DMS53 treated with DMSO at 0.1 percent for 48 hours (cell line): ENCODE measurements around the gene MSGN1.
A peak's percentile ranks its signal among the peaks of the same experiment; 100 is the strongest.
"Not testable (repeated sequence)": the region's sequence is repeated elsewhere in the genome, so short reads cannot be mapped to it uniquely, and the experiment has no call there.

Experiments used
- DNase-seq: peaks from one replicate; lab custom pipeline; 2025; ENCODE audit not compliant: unreplicated experiment; lab: John Stamatoyannopoulos, UW

MSGN1 gene

GRCh38 chr2:17805166-17805565 is 11.1 kb upstream of the MSGN1 start:
- DNase-seq = no peak

- no peak for DNase-seq
Observed at GRCh38 chr2:17805717-17806363, 10.4 kb upstream of the MSGN1 start.

GRCh38 chr2:17813010-17813741 is 3.1 kb upstream of the MSGN1 start:
- no peak for DNase-seq

DNA sequence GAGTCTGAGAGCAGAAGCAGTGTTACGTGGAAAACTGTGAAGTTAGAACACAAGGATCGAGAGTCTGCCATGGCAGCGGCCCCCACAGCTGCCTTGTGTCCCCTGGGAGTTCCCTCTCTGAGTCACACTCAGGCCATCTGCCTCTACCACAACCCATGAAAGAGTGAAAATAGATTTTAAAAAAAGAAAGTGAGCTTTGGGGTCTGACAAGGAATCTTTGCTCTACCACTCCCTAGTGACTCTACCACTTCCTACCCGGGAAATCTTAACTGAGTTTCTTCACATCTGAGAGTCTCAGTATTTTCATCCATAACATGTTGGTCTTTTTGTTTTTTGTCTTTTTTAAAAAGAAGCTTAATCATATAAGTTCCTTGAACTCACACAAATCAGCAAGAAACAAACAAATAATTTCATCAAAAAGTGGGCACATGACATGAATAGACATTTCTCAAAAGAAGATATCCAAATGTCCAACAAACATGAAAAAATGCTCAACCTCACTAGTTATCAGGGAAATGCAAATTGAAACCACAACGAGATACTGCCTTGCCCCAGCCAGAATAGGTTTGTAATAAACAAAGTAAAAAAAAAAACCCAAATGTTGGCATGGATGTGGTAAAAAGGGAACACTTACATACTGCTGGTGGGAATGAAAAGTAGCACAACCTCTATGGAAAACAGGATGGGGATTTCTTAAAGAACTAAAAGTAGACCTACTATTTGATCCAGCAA is 2.4 kb upstream of the MSGN1 start:
- no peak for DNase-seq

GRCh38 chr2:17814601-17815000 is 1.7 kb upstream of the MSGN1 start:
- no peak for DNase-seq

- no peak for DNase-seq
Observed at GRCh38 chr2:17815468-17816184, 634 bp upstream of the MSGN1 start.

DNA sequence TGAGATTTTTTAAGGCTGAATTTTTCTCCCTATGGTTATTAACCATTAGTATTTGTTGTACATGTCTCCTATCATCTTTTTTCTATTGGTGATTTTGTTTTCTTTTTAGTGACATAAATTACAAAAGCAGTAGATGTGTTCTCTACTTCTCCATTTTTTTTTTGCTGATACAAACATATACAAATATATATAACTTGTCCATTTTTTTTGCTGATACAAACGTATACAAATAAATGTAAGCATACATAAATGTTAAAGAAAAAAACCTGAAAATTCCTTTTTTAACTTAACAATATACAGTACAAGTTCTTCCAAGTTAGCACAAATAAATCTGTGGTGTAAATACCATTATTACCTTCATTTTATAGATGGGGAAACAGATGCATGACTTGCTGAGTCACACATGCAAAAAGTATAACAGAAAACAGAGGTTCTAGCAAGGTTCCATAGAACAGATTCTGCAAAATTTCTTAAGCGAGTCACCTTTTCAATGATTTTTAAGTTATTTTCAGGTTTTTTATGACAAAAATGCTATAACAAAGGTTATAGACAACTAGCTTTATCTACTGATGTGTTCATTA is 2.1 kb downstream of the MSGN1 start:
- no peak for DNase-seq

- DNase-seq = no peak
Observed at GRCh38 chr2:17821080-17821479, 4.8 kb downstream of the MSGN1 start.

DNA sequence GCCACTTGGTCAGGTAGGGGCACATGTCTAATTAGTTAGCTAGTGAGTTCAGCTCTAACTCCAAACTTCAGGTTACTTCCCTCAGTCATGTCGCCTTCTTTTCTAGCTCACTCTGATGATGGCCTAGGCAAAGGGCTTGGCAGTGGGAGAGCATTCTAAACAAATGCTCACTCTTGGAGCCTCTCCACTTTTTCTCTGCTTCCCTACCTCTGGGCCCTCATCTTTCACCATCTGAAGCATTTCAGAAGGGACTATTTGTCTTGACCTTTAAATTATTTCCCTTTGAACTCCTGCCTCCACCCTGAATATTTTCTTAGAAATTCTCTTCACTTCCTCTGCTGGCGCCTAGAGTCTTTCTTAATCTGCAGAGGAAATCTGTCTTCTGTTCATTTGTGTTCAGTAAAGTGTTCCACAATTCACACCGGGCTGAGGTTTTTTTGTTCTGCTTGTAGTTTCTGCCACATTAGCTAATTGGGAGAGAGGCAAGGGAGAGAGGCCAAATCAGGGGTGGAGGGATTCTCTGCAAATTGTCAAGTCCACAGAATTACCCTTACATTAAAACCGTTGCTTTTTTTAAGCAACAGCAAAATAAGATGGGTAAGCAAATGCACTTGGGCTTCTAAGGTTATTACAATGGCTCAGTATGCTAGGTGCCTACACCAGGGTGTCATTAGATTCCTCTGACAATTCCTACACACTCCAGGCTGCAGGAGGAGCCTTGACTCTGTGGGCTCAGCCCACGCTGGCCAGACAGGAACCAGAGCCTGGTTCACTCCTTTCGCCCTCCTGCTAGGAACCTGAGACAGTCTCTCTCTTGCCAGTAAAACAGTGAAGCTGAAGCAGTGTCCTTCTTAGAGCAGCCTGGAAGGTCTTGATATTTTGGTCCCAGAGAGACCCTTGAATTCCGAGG is 5.5 kb downstream of the MSGN1 start:
- no peak for DNase-seq

DNA sequence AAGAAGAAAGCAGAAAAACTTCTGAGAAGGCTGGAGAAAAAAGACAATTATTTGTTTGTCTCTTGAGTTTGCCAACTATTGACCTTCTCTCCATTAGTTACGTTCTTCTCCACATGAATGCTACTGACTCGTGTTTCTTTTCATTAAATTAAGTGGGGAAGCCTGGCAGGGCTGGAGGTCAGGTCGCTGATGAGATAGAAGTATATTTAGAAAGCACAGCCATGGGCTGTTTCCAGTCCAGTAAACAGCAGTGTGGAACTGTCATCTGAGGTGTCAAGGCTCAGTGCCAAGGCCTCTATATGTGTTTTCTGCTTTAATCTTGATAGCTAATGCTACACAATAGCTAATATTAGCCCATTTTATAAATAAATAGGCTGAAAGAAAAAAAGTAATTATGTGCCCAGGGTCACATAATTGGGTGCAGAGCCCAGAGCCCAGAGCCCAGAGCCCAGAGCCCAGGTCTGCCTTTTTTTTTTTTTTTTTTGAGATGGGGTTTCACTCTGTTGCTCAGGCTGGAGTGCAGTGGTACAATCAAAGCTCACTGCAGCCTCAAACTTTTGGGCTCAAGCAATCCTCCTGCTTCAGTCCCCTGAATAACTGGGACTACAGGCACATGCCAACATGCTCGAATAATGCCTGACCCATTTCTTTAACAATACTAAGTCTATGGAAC is 6.3 kb downstream of the MSGN1 start:
- DNase-seq = no peak

DNA sequence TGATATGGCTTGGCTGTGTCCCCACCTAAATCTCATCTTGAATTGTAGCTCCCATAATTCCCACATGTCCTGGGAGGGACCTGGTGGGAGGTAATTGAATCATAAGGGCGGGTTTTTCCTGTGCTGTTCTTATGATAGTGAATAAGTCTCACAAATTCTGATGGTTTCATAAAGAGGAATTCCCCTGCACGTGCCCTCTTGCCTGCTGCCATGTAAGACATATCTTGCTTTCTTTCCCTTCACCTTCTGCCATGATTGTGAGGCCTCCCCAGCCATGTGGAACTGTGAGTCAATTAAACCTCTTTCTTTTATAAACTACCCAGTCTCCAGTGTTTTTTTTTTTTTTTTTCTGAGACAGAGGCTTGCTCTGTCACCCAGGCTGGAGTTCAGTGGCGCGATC is 7.4 kb downstream of the MSGN1 start:
- not testable (repeated sequence) for DNase-seq

- DNase-seq = no peak
Observed at GRCh38 chr2:17827316-17827715, 11.1 kb downstream of the MSGN1 start.

GRCh38 chr2:17827785-17828184 is 11.5 kb downstream of the MSGN1 start:
- DNase-seq = no peak

GRCh38 chr2:17830053-17831034 is 14.1 kb downstream of the MSGN1 start:
- peak; percentile 89 for DNase-seq

GRCh38 chr2:17835516-17835915 is 19.3 kb downstream of the MSGN1 start:
- no peak for DNase-seq

GRCh38 chr2:17839959-17840358 is 23.7 kb downstream of the MSGN1 start:
- DNase-seq = no peak

- no peak for DNase-seq
Observed at GRCh38 chr2:17843457-17843856, 27.2 kb downstream of the MSGN1 start.

- no peak for DNase-seq
Observed at GRCh38 chr2:17845806-17846205, 29.5 kb downstream of the MSGN1 start.
